ENCODE results near the gene HNF1A.
A peak's percentile ranks its signal among the peaks of the same experiment; 100 is the strongest.
"Not testable (repeated sequence)": the region's sequence is repeated elsewhere in the genome, so short reads cannot be mapped to it uniquely, and the experiment has no call there.

The HNF1A gene

GRCh38 chr12:121011820-121012219, 33.5 kb downstream of the HNF1A start:
- DNase-seq (ENCODE audit: low read depth), result no peak

DNA sequence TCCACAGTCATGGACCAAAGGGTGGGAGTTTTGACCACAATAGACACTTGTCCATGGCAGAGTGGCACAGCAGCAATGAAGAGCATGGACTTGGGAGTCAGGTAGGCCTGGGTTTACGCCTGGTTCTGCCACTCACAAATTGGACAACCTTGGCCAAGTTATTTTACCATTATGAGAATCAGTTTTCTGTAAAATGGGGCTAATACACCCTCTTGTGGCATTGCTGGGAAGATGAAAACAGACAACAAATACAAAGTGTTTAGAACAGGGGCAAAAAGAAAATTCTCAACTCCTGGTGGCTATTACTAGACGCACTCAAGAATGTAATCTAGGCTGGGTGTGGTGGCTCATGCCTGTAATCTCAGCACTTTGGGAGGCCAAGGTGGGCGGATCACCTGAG, 35.4 kb downstream of the HNF1A start:
- no peak for DNase-seq (ENCODE audit: low read depth)

GRCh38 chr12:121015825-121016766, 37.8 kb downstream of the HNF1A start, which contains the start of gene C12orf43:
TSS of gene C12orf43 (minus strand) at chr12:121016487. CDS start at chr12:121016474, 13 bp downstream.
- DNase-seq (ENCODE audit: low read depth), result peak; percentile 73

DNA sequence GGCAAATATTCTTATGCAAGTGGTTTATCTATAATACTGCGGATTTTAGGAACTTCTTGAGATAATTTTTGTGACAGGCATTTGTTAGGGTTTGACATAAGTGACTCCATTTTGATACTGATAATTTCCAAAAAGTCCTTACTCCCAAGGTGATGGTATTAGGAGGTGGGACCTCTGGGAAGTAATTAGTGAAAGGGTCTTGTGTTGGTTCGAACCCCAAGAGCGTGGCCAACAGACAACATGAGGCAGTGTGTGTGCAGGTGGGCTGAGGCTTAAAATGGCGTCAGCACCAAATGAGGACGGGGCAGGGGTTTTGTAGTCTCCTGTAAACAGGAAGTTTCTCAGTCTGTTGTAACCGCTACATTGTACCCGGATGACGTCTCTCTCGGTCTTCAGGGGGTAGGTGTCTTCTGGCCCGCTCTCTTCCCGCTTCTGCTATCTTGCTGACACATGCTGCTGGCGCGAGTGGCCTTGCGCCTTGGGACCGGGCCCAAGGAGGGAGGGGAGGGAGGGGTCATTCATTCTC, 39.7 kb downstream of the HNF1A start:
- no peak for DNase-seq (ENCODE audit: low read depth)

DNA sequence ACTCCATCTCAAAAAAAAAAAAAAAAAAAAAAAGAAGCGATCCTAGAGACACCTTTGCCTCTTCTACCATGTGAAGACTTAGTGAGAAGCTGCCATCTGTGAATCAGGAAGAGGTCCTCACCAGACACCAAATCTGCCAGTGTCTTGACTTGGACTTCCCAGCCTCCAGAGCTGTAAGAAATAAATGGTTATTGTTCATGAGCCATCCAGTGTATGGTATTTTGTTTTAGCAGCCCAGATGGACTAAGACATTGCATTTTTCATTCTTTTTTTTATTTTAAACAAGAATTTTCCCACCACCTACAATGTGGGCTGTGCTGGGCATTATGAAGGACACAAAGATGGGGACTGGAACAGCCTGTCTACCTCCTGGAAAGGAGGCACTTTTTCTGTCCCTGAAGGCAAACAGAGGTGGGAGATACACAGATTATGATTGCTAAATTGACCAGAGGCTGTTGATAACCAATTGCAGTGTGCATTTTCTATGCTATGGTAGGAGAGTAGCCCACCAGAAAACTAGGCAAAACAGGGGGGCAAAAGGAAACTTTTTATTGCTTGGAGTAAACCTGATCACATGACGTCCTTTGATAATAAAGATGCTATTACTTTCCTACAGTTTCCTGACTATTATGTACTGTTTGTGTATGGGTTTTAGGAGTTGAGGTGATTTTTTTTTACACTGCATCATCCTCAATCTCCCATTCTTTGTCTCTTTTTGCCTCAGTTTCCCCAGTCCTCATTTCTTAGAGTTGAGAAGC, 40.7 kb downstream of the HNF1A start:
- no peak for DNase-seq (ENCODE audit: low read depth)

DNA sequence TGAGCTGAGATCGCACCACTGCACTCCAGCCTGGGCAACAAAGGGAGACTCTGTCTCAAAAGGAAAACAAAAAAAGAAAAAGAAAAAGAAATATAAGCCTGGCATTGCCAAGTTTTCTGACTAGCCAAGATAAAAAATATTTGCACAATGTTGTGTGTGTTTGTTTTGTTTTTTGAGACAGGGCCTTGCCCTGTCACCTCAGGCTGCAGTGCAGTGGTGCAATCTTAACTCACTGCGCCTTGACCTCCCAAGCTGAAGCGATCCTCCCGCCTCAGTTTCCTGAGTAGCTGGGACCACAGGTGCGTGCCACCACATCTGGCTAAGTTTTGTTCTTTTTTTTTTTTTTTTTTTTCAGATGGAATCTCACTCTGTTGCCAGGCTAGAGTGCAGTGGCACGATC, 43.4 kb downstream of the HNF1A start:
- DNase-seq (ENCODE audit: low read depth), result no peak

GRCh38 chr12:121022713-121023112, 44.4 kb downstream of the HNF1A start:
- DNase-seq (ENCODE audit: low read depth), result no peak

DNA sequence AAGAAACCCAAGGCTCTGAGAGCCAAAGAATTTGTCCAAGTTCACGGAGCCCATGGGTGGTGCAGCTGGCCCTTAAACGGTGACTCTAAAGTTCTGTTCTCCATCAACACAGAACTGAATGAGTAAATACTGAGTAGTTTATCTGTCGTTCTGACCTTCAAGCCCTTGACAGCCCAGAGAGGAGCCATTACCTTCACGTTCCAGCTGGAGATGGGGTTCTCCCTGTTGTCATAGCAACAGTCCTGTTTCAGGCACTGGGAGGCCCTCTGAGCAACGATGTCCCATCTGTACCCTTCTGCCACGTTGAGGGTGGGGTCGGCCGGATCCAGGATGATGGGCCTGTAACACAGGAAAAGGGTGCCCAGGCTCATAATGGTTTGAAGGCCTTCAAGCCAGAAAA, 45.5 kb downstream of the HNF1A start:
- DNase-seq (ENCODE audit: low read depth), result no peak

GRCh38 chr12:121025442-121026226, 47.3 kb downstream of the HNF1A start:
- no peak for DNase-seq (ENCODE audit: low read depth)

DNA sequence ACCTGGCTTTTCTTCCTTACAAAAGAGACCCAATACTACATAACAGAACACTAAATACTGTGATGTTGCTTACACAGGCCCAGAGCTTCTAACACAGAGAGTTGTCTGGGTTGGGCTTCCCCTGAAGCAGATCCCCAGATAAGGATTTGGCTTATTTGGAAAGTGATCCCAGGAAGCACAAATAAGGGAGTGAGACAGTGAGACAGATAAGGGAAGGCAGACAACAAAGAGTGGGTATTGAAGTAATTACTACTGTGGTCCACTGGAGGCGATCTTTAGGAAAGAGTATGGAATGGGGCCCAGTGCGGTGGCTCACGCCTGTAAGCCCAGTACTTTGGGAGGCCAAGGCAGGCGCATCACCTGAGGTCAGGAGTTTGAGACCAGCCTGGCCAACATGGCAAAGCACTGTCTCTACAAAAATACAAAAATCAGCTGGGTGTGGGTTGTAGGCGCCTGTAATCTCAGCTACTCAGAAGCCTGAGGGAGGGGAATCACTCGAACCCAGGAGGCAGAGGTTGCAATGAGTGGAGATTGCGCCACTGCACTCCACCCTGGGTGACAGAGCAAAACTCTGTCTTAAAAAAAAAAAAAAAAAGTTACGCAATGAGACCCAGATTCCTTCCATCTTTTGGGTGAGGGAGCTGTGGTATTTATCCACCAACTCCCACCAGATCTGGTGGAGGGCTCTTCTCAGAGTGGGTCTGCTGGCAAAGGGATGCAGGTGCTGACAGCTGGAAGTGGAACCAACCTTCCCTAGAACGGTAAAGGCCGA, 48.1 kb downstream of the HNF1A start:
- DNase-seq (ENCODE audit: low read depth), result no peak

GRCh38 chr12:121030576-121031212, 52.4 kb downstream of the HNF1A start:
- no peak for DNase-seq (ENCODE audit: low read depth)

DNA sequence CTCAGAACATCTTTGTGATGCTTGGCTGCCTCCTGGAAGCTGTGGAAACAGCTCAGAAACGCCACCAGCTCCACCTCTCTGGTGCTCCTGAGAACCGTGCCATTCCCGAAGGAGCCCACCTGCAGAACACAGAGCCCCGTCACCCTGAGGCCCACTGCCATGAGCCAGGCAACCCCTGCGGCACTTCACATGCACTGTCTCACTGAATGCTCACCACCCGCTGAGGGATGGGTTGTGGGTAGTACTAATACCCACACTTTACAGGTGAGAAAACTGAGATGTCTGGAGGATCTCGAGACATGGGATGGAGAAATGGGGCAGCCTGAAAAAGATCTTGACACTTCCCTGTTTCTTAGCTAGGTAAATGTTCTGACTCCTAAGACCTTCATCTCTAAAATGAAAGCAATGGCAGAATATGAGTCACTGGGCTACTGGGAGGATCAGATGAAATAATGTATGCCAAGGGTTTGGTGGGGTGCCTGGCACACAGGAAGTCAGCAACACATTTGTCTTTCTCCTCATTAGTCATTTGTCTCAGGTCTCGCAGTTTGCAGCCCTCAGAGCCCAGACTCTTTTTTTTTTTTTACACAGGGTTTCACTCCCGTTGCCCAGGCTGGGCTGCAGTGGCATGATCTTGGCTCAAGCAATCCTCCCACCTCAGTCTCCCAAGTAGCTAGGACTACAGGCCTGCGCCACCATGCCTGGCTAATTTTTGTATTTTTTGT, 55.4 kb downstream of the HNF1A start:
- no peak for DNase-seq (ENCODE audit: low read depth)

GRCh38 chr12:121034616-121035305, 56.4 kb downstream of the HNF1A start:
- no peak for DNase-seq (ENCODE audit: low read depth)

GRCh38 chr12:121036810-121037326, 58.5 kb downstream of the HNF1A start:
- DNase-seq (ENCODE audit: low read depth), result no peak

GRCh38 chr12:121038861-121039668, 60.7 kb downstream of the HNF1A start, which contains the start of gene OASL:
TSS of gene OASL (minus strand) at chr12:121039246. CDS start at chr12:121038971, 275 bp downstream.
- DNase-seq (ENCODE audit: low read depth), result no peak

- DNase-seq (ENCODE audit: low read depth), result no peak
Observed at GRCh38 chr12:121043067-121043466, 64.7 kb downstream of the HNF1A start.

GRCh38 chr12:121047400-121047799, 69.1 kb downstream of the HNF1A start:
- DNase-seq (ENCODE audit: low read depth), result not testable (repeated sequence)

DNA sequence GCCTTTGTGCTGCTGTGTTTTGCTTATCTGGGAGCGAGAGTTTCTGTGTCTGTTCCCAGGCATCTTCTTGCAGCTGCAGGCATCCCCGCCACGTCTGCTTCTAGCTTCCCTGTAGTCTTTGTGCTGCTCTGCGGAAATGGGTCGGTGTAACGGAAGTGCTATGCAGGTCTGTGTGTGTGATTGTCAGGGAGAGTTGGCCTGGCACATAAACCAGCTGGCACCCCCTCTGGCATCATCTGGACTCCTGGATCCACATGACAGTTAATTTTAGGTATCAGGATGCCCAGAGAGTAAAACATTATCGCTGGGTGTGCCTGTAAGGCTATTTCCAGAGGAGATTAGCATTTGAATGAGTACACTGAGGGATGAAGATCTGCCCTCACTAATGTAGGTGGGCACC, 70.1 kb downstream of the HNF1A start:
- DNase-seq (ENCODE audit: low read depth), result no peak

All from CMK (cell line).